ENCODE data around the gene LACC1.

Gene LACC1

GRCh38 chr13:43879755-43880181 is at the start of gene LACC1:
LACC1 (plus strand) TSS chr13:43879904; CDS start chr13:43880986, 1,082 bp downstream.
- Histone ChIP-seq H3K27ac (ENCODE audit: low read length) (peak within 1 kb of the TSS; percentile 85), H3K9ac (ENCODE audit: low read length in 2 of 2) (peak within 1 kb of the TSS; percentile 76 to 79), H3K27me3 (ENCODE audit: control insufficient read depth in 1 of 2, insufficient read depth in 2 of 2, low read length in 2 of 2) (no peaks in the 10 kb centered on the region), H3K36me3 (ENCODE audit: control insufficient read depth in 2 of 2, insufficient read depth in 2 of 2, low read length in 2 of 2) (no peaks in the 10 kb centered on the region), H3K4me1 (ENCODE audit: control insufficient read depth, insufficient read depth, low read length) (peaks cover 12% of the 10 kb centered on the region), H3K4me3 (ENCODE audit: low read length in 2 of 2) (peak within 1 kb of the TSS; percentile 77 to 84), H3K9me3 (ENCODE audit: control insufficient read depth in 2 of 2, low read length in 2 of 2) (no peaks in the 10 kb centered on the region)

GRCh38 chr13:43830497-43830881 is 49.2 kb upstream of the LACC1 start:
- Histone ChIP-seq H3K27ac (ENCODE audit: low read length) (no peak overlapping the region), H3K4me3 (ENCODE audit: low read length in 2 of 2) (no peak overlapping the region), H3K27me3 (ENCODE audit: control insufficient read depth in 1 of 2, insufficient read depth in 2 of 2, low read length in 2 of 2) (no peaks in the 10 kb centered on the region), H3K9me3 (ENCODE audit: control insufficient read depth in 2 of 2, low read length in 2 of 2) (no peaks in the 10 kb centered on the region), H3K36me3 (ENCODE audit: control insufficient read depth in 2 of 2, insufficient read depth in 2 of 2, low read length in 2 of 2) (no peaks in the 10 kb centered on the region), H3K9ac (ENCODE audit: low read length in 2 of 2) (no peak overlapping the region), H3K4me1 (ENCODE audit: control insufficient read depth, insufficient read depth, low read length) (no peaks in the 10 kb centered on the region)

GRCh38 chr13:43831088-43831487 is 48.6 kb upstream of the LACC1 start:
- Histone ChIP-seq H3K4me1 (ENCODE audit: control insufficient read depth, insufficient read depth, low read length) (no peaks in the 10 kb centered on the region), H3K9ac (ENCODE audit: low read length in 2 of 2) (no peak overlapping the region), H3K4me3 (ENCODE audit: low read length in 2 of 2) (no peak overlapping the region), H3K36me3 (ENCODE audit: control insufficient read depth in 2 of 2, insufficient read depth in 2 of 2, low read length in 2 of 2) (no peaks in the 10 kb centered on the region), H3K9me3 (ENCODE audit: control insufficient read depth in 2 of 2, low read length in 2 of 2) (no peaks in the 10 kb centered on the region), H3K27me3 (ENCODE audit: control insufficient read depth in 1 of 2, insufficient read depth in 2 of 2, low read length in 2 of 2) (no peaks in the 10 kb centered on the region), H3K27ac (ENCODE audit: low read length) (no peak overlapping the region)

- H3K36me3 ChIP-seq (ENCODE audit: control insufficient read depth in 2 of 2, insufficient read depth in 2 of 2, low read length in 2 of 2): no peaks in the 10 kb centered on the region
- no peaks in the 10 kb centered on the region for H3K4me1 ChIP-seq (ENCODE audit: control insufficient read depth, insufficient read depth, low read length)
- no peak overlapping the region for H3K4me3 ChIP-seq (ENCODE audit: low read length in 2 of 2)
- H3K27ac ChIP-seq (ENCODE audit: low read length): no peak overlapping the region
- H3K9me3 ChIP-seq (ENCODE audit: control insufficient read depth in 2 of 2, low read length in 2 of 2): no peaks in the 10 kb centered on the region
- no peak overlapping the region for H3K9ac ChIP-seq (ENCODE audit: low read length in 2 of 2)
- no peaks in the 10 kb centered on the region for H3K27me3 ChIP-seq (ENCODE audit: control insufficient read depth in 1 of 2, insufficient read depth in 2 of 2, low read length in 2 of 2)
These were observed 44.0 kb upstream of the LACC1 start for GRCh38 chr13:43835701-43836100.

- Histone ChIP-seq H3K4me1 (ENCODE audit: control insufficient read depth, insufficient read depth, low read length) (no peaks in the 10 kb centered on the region), H3K4me3 (ENCODE audit: low read length in 2 of 2) (no peak overlapping the region), H3K9me3 (ENCODE audit: control insufficient read depth in 2 of 2, low read length in 2 of 2) (no peaks in the 10 kb centered on the region), H3K27me3 (ENCODE audit: control insufficient read depth in 1 of 2, insufficient read depth in 2 of 2, low read length in 2 of 2) (no peaks in the 10 kb centered on the region), H3K36me3 (ENCODE audit: control insufficient read depth in 2 of 2, insufficient read depth in 2 of 2, low read length in 2 of 2) (no peaks in the 10 kb centered on the region), H3K27ac (ENCODE audit: low read length) (no peak overlapping the region), H3K9ac (ENCODE audit: low read length in 2 of 2) (no peak overlapping the region)
These were observed 40.8 kb upstream of the LACC1 start for GRCh38 chr13:43838909-43839308.

- Histone ChIP-seq H3K4me1 (ENCODE audit: control insufficient read depth, insufficient read depth, low read length) (no peaks in the 10 kb centered on the region), H3K4me3 (ENCODE audit: low read length in 2 of 2) (no peak overlapping the region), H3K27me3 (ENCODE audit: control insufficient read depth in 1 of 2, insufficient read depth in 2 of 2, low read length in 2 of 2) (no peaks in the 10 kb centered on the region), H3K27ac (ENCODE audit: low read length) (no peak overlapping the region), H3K9me3 (ENCODE audit: control insufficient read depth in 2 of 2, low read length in 2 of 2) (peaks cover 3 to 5% of the 10 kb centered on the region in 2 donors), H3K36me3 (ENCODE audit: control insufficient read depth in 2 of 2, insufficient read depth in 2 of 2, low read length in 2 of 2) (peaks cover 0 to 4% of the 10 kb centered on the region in 2 donors), H3K9ac (ENCODE audit: low read length in 2 of 2) (no peak overlapping the region)
These were observed 33.1 kb upstream of the LACC1 start for GRCh38 chr13:43846496-43847158.

- H3K9me3 ChIP-seq (ENCODE audit: control insufficient read depth in 2 of 2, low read length in 2 of 2): peaks cover 5 to 12% of the 10 kb centered on the region in 2 donors
- peaks cover 0 to 4% of the 10 kb centered on the region in 2 donors for H3K36me3 ChIP-seq (ENCODE audit: control insufficient read depth in 2 of 2, insufficient read depth in 2 of 2, low read length in 2 of 2)
- no peak overlapping the region for H3K27ac ChIP-seq (ENCODE audit: low read length)
- H3K4me3 ChIP-seq (ENCODE audit: low read length in 2 of 2): no peak overlapping the region
- H3K9ac ChIP-seq (ENCODE audit: low read length in 2 of 2): no peak overlapping the region
- no peaks in the 10 kb centered on the region for H3K4me1 ChIP-seq (ENCODE audit: control insufficient read depth, insufficient read depth, low read length)
- no peaks in the 10 kb centered on the region for H3K27me3 ChIP-seq (ENCODE audit: control insufficient read depth in 1 of 2, insufficient read depth in 2 of 2, low read length in 2 of 2)
These were observed 31.6 kb upstream of the LACC1 start for GRCh38 chr13:43848001-43848649.

- Histone ChIP-seq H3K27ac (ENCODE audit: low read length) (no peak overlapping the region), H3K9ac (ENCODE audit: low read length in 2 of 2) (no peak overlapping the region), H3K4me3 (ENCODE audit: low read length in 2 of 2) (no peak overlapping the region), H3K27me3 (ENCODE audit: control insufficient read depth in 1 of 2, insufficient read depth in 2 of 2, low read length in 2 of 2) (no peaks in the 10 kb centered on the region), H3K9me3 (ENCODE audit: control insufficient read depth in 2 of 2, low read length in 2 of 2) (peaks cover 5 to 12% of the 10 kb centered on the region in 2 donors), H3K36me3 (ENCODE audit: control insufficient read depth in 2 of 2, insufficient read depth in 2 of 2, low read length in 2 of 2) (peaks cover 0 to 4% of the 10 kb centered on the region in 2 donors), H3K4me1 (ENCODE audit: control insufficient read depth, insufficient read depth, low read length) (no peaks in the 10 kb centered on the region)
These were observed 28.8 kb upstream of the LACC1 start for GRCh38 chr13:43850873-43851272.

- no peaks in the 10 kb centered on the region for H3K27me3 ChIP-seq (ENCODE audit: control insufficient read depth in 1 of 2, insufficient read depth in 2 of 2, low read length in 2 of 2)
- H3K4me3 ChIP-seq (ENCODE audit: low read length in 2 of 2): no peak overlapping the region
- H3K36me3 ChIP-seq (ENCODE audit: control insufficient read depth in 2 of 2, insufficient read depth in 2 of 2, low read length in 2 of 2): peaks cover 0 to 4% of the 10 kb centered on the region in 2 donors
- H3K9me3 ChIP-seq (ENCODE audit: control insufficient read depth in 2 of 2, low read length in 2 of 2): peaks cover 5 to 12% of the 10 kb centered on the region in 2 donors
- H3K9ac ChIP-seq (ENCODE audit: low read length in 2 of 2): no peak overlapping the region
- no peaks in the 10 kb centered on the region for H3K4me1 ChIP-seq (ENCODE audit: control insufficient read depth, insufficient read depth, low read length)
- no peak overlapping the region for H3K27ac ChIP-seq (ENCODE audit: low read length)
These were observed 26.7 kb upstream of the LACC1 start for GRCh38 chr13:43852923-43853404.

GRCh38 chr13:43861863-43862262 is 17.8 kb upstream of the LACC1 start:
- Histone ChIP-seq H3K27ac (ENCODE audit: low read length) (no peak overlapping the region), H3K4me3 (ENCODE audit: low read length in 2 of 2) (no peak overlapping the region), H3K27me3 (ENCODE audit: control insufficient read depth in 1 of 2, insufficient read depth in 2 of 2, low read length in 2 of 2) (no peaks in the 10 kb centered on the region), H3K4me1 (ENCODE audit: control insufficient read depth, insufficient read depth, low read length) (no peaks in the 10 kb centered on the region), H3K9ac (ENCODE audit: low read length in 2 of 2) (no peak overlapping the region), H3K9me3 (ENCODE audit: control insufficient read depth in 2 of 2, low read length in 2 of 2) (no peaks in the 10 kb centered on the region), H3K36me3 (ENCODE audit: control insufficient read depth in 2 of 2, insufficient read depth in 2 of 2, low read length in 2 of 2) (no peaks in the 10 kb centered on the region)

- H3K36me3 ChIP-seq (ENCODE audit: control insufficient read depth in 2 of 2, insufficient read depth in 2 of 2, low read length in 2 of 2): no peaks in the 10 kb centered on the region
- H3K4me3 ChIP-seq (ENCODE audit: low read length in 2 of 2): no peak overlapping the region
- H3K27ac ChIP-seq (ENCODE audit: low read length): no peak overlapping the region
- H3K4me1 ChIP-seq (ENCODE audit: control insufficient read depth, insufficient read depth, low read length): no peaks in the 10 kb centered on the region
- H3K9me3 ChIP-seq (ENCODE audit: control insufficient read depth in 2 of 2, low read length in 2 of 2): no peaks in the 10 kb centered on the region
- no peaks in the 10 kb centered on the region for H3K27me3 ChIP-seq (ENCODE audit: control insufficient read depth in 1 of 2, insufficient read depth in 2 of 2, low read length in 2 of 2)
- H3K9ac ChIP-seq (ENCODE audit: low read length in 2 of 2): no peak overlapping the region
These were observed 14.8 kb upstream of the LACC1 start for GRCh38 chr13:43864921-43865320.
